ENCODE data around the gene VSTM5.

The VSTM5 gene

GRCh38 chr11:93827363-93827762, 23.1 kb downstream of the VSTM5 start:
- no peaks in the 10 kb centered on the region for H3K27me3 ChIP-seq
- H3K36me3 ChIP-seq, result no peaks in the 10 kb centered on the region
- no peak for TF ChIP-seq CTCF (IDR thresholded peaks at IDR 0.05; ENCODE audit: low read depth, low read length)
- DNase-seq, result no peak
- H3K9me3 ChIP-seq, result no peaks in the 10 kb centered on the region
- H3K4me3 ChIP-seq (ENCODE audit: low read depth, low read length), result no peak overlapping the region
- no peaks in the 10 kb centered on the region for H3K4me1 ChIP-seq

DNA sequence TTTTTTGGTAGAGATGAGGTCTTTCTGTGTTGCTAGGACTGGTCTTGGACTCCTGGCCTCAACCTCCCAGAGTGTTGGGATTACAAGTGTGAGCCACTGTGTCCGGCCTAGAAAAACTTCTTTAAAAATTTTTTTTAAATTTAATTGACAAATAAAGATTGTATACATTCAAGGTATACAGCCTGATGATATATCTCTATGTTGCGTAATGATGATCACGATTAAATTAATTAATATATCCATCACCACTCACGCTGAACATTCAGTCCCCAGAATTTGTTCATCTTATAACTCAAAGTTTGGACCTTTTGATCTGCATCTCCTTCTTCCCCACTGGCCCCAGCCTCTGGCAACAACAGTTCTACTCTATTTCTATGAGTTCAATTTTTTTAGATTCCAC, 27.2 kb downstream of the VSTM5 start:
- Histone ChIP-seq H3K4me3 (ENCODE audit: low read depth, low read length) (no peak overlapping the region), H3K27me3 (no peaks in the 10 kb centered on the region), H3K9me3 (no peaks in the 10 kb centered on the region), H3K36me3 (no peaks in the 10 kb centered on the region), H3K4me1 (no peaks in the 10 kb centered on the region)
- no peak for TF ChIP-seq CTCF (IDR thresholded peaks at IDR 0.05; ENCODE audit: low read depth, low read length)
- no peak for DNase-seq

DNA sequence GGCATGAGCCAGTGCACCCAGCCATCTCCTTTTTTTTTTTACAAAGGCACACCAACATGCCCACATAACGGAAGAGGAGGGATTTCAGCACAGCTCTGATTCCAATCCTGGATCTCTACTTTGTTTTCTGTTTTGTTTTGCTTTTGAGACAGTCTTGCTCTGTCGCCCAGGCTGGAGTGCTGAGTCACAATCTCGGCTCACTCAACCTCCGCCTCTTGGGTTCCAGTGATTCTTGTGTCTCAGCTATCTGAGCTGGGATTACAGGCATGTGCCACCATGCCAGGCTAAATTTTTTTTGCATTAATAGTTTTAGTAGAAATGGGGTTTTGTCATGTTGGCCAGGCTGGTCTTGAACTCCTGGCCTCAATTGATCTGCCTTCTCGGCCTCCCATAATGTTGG, 28.1 kb downstream of the VSTM5 start:
- TF ChIP-seq CTCF (IDR thresholded peaks at IDR 0.05; ENCODE audit: low read depth, low read length), result no peak
- DNase-seq, result no peak
- Histone ChIP-seq H3K4me1 (peaks cover 5% of the 10 kb centered on the region), H3K4me3 (ENCODE audit: low read depth, low read length) (no peak overlapping the region), H3K9me3 (no peaks in the 10 kb centered on the region), H3K27me3 (no peaks in the 10 kb centered on the region), H3K36me3 (no peaks in the 10 kb centered on the region; the same call in 1 of the 2 replicates)

GRCh38 chr11:93821617-93822016, 28.8 kb downstream of the VSTM5 start:
- no peak for TF ChIP-seq CTCF (IDR thresholded peaks at IDR 0.05; ENCODE audit: low read depth, low read length)
- Histone ChIP-seq H3K36me3 (no peaks in the 10 kb centered on the region; the same call in 1 of the 2 replicates), H3K9me3 (no peaks in the 10 kb centered on the region), H3K4me3 (ENCODE audit: low read depth, low read length) (no peak overlapping the region), H3K27me3 (no peaks in the 10 kb centered on the region), H3K4me1 (peaks cover 8% of the 10 kb centered on the region)
- DNase-seq, result no peak

DNA sequence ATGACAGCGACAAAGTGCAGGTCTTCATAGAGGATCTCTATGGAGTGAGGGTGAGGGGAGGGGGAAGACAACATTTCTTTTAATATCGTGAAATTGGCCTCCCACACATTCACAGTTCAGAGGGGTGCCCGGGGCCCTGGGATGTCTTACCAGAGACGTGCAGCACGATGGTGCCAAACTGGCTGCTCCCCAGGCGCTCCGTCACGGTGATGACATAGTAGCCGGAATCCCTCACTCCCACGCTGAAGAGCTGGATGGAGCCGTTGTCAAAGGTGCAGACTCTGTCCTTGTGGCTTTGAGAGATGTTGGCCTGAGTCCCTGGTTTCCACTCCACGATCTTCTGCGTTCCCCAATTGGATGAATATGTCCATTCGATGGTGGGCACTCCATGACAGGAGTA, 29.6 kb downstream of the VSTM5 start:
- Histone ChIP-seq H3K27me3 (no peaks in the 10 kb centered on the region), H3K36me3 (peaks cover 2% of the 10 kb centered on the region), H3K9me3 (no peaks in the 10 kb centered on the region), H3K4me3 (ENCODE audit: low read depth, low read length) (no peak overlapping the region), H3K4me1 (peaks cover 8% of the 10 kb centered on the region)
- DNase-seq, result no peak
- no peak for TF ChIP-seq CTCF (IDR thresholded peaks at IDR 0.05; ENCODE audit: low read depth, low read length)

DNA sequence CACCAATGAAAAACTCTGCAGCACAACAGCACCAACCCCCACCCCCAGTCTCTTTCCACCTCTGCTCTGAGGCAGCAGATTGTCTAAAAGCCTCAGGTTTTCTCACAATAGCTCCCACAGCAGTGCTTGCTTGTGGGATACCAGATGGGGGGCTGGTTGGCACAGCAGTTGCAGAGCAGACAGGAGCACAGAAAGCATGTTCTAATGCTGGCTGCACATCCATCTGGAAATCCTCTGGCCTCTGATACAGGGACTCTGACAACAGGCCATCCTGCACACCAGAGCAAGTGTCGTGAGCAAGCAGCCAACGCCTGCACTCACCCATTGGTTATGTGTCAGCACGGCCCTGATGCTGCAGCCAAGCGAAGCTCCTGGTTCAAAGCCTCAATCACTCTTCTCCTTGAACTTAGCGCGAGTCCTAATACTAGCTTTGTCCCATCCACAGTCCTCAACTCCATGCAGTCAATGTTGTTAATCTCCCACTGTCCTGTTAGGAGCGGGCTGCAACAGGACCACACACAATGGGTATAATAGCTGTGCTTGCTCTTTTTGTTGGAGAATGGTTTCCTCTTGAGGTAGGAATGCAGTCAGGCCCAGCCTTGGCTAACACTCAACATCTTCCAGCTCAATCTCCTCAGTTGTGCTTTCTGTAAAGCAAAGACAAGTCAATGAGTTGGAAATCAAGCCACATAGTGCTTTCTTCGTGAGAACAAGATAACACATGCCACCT, 30.3 kb downstream of the VSTM5 start:
- Histone ChIP-seq H3K9me3 (no peaks in the 10 kb centered on the region), H3K27me3 (no peaks in the 10 kb centered on the region), H3K4me3 (ENCODE audit: low read depth, low read length) (no peak overlapping the region), H3K4me1 (peaks cover 8% of the 10 kb centered on the region), H3K36me3 (peaks cover 3% of the 10 kb centered on the region)
- no peak for TF ChIP-seq CTCF (IDR thresholded peaks at IDR 0.05; ENCODE audit: low read depth, low read length)
- no peak for DNase-seq

Data from BE2C (cell line).